Natural killer cell (primary cell): ENCODE measurements around the gene CENPH. TPM values are rescaled to one million over a fixed set of nuclear protein-coding genes. Genes with fewer than 3 reads are reported as not detected.
"Not testable (repeated sequence)": the region's sequence is repeated elsewhere in the genome, so short reads cannot be mapped to it uniquely, and the experiment has no call there.

Source experiments
- ATAC-seq, 3 donors: fragments of 150-1000 bp in 2 of 3; fragments of 200-7000 bp in 1 of 3; cut with Tn5 transposase; 1 replicate in 1 of 3; 2 replicates in 2 of 3; pipeline ENCODE4 v1.10.0; 2021; ENCODE audit warnings: mild to moderate bottlenecking in 2 of 3, moderate library complexity in 2 of 3
- DNase-seq, 2 donors: peaks; one replicate each; pipeline versions ENCODE4 v3.0.0 to v3.0.0-alpha.2; 2013 to 2021; ENCODE audit warnings: mixed read lengths in 1 of 2
- H3K27ac ChIP-seq: one replicate; pipeline ENCODE4 v1.5.1; 2013; ENCODE audit warnings: mild to moderate bottlenecking, low read length
- H3K27me3 ChIP-seq: one replicate; pipeline ENCODE4 v1.6.1; 2013; ENCODE audit warnings: low read length; ENCODE audit not compliant: control insufficient read depth, insufficient read depth
- H3K36me3 ChIP-seq: one replicate; pipeline ENCODE4 v1.6.1; 2013; ENCODE audit warnings: low read length; ENCODE audit not compliant: control insufficient read depth, insufficient read depth
- H3K4me1 ChIP-seq: one replicate; pipeline ENCODE4 v1.6.1; 2013; ENCODE audit warnings: low read length; ENCODE audit not compliant: control insufficient read depth, insufficient read depth
- H3K4me3 ChIP-seq: one replicate; pipeline ENCODE4 v1.5.1; 2013; ENCODE audit warnings: low read length
- H3K9me3 ChIP-seq: one replicate; pipeline ENCODE4 v1.6.1; 2013; ENCODE audit warnings: low read length; ENCODE audit not compliant: control insufficient read depth, insufficient read depth
- H3K27ac Mint-ChIP-seq, 2 donors: one replicate each; pipeline ENCODE4 v1.8.0; 2022; ENCODE audit warnings: mild to moderate bottlenecking in 2 of 2, mixed read lengths in 2 of 2, moderate library complexity in 1 of 2
- H3K27me3 Mint-ChIP-seq, 2 donors: one replicate each; pipeline ENCODE4 v1.8.0; 2022; ENCODE audit warnings: low read depth in 2 of 2, mixed read lengths in 2 of 2
- H3K36me3 Mint-ChIP-seq: one replicate; pipeline ENCODE4 v1.8.0; 2022; ENCODE audit warnings: mixed read lengths
- H3K4me1 Mint-ChIP-seq, 2 donors: one replicate each; pipeline ENCODE4 v1.8.0; 2022; ENCODE audit warnings: mixed read lengths in 2 of 2
- H3K4me3 Mint-ChIP-seq: one replicate; pipeline ENCODE4 v1.8.0; 2022; ENCODE audit warnings: mild to moderate bottlenecking, moderate library complexity, mixed read lengths
- H3K9me3 Mint-ChIP-seq, 2 donors: one replicate each; pipeline ENCODE4 v1.8.0; 2022; ENCODE audit warnings: mixed read lengths in 2 of 2
- WGBS: methylation state at CpG from one replicate; pipeline ENCODE4 v1.1.7; 2013; ENCODE audit warnings: missing lambda C conversion rate; ENCODE audit not compliant: insufficient coverage; 5-methylcytosine and 5-hydroxymethylcytosine counted together
- intact Hi-C: fragments of 100-400 bp; cut with micrococcal nuclease; formaldehyde crosslinking; loops from one replicate; pipeline ENCODE4 v1.14.2; 2022
- total RNA-seq, 4 donors: library from RNA; stranded (reverse); fragments of 120-200 nt in 1 of 4; gene quantifications; one replicate each; pipeline versions ENCODE4 v1.2.3 to v1.2.4, GENCODE V29; 2013 to 2022
- TF ChIP-seq, protein P1 (sequence below): fragments of 200-600 bp; IDR thresholded peaks from one replicate; pipeline ENCODE4 v1.8.0; 2022; ENCODE audit warnings: antibody characterized with exemption

CENPH gene
- total RNA-seq, 3 donors from 2014 or later (not counting 1 experiment from before 2014, with no cell fraction given): 5.6 to 6.4 (median 5.6) TPM

DNA sequence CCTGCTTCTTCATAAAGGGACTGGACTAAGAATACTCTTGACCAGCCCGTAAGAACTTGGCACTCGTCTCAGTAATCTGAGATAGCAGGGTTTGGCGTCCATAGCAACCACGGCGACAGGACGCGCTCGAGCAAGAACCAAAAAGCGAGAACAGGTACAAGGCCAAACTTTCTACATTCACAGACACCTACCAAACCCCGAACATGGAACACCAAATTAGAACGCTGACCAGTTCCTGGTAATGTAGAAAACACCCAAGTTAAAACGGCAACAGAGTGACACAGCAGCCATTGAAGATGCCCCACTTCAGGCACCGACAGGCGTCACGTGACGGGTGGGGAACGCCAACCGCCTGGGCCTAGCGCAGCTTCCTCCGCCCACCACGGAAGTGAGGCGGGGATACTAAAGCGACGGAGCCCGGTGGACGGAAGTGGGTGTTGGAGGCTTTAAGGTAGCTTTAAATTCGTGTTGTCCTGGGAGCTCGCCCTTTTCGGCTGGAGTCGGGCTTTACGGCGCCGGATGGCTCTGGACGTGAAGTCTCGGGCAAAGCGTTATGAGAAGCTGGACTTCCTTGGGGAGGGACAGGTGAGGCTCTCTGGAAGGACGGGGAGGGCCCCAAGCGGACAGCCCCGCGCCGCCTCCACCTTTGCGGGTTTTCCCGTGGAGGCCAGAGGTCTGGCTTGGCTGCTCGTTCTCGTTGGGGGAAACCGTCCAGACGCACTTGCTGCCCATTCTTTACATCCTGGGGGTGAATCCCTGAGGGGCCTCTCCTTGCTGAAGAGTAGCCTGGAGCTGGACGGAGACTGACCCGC, 45.3 kb downstream of the CENPH start, which contains the start of gene CDK7:
Gene CDK7 (plus strand): TSS at position 430 of the 812 bp plus-strand sequence. CDS start 90 bp downstream, at position 520.
- Mint-ChIP-seq H3K27ac (peak within 1 kb of the TSS; percentile 84 to 92), H3K4me1 (peaks cover 37 to 40% of the 10 kb centered on the region in 2 donors), H3K36me3 (no peaks in the 10 kb centered on the region), H3K4me3 (peak within 1 kb of the TSS; percentile 93), H3K9me3 (no peaks in the 10 kb centered on the region), H3K27me3 (no peaks in the 10 kb centered on the region)
- peak within 1 kb of the TSS; percentile 79 for H3K4me3 ChIP-seq
- H3K9me3 ChIP-seq: no peaks in the 10 kb centered on the region
- peaks cover 17% of the 10 kb centered on the region for H3K36me3 ChIP-seq
- H3K4me1 ChIP-seq: peaks cover 12% of the 10 kb centered on the region
- intact Hi-C loops: loop anchor here (1.0 to 2.0 kb wide), 5 partner anchors 17 to 141 kb away; partner anchors contain the start of genes AK6, CCDC125, CENPH and RAD17
- ATAC-seq: peak; percentile 99 to 100 (median 99)
- under 1% methylated on average over 49 of the region's 49 CpGs for WGBS
- H3K27me3 ChIP-seq: no peaks in the 10 kb centered on the region
- TF ChIP-seq, protein P1, sequence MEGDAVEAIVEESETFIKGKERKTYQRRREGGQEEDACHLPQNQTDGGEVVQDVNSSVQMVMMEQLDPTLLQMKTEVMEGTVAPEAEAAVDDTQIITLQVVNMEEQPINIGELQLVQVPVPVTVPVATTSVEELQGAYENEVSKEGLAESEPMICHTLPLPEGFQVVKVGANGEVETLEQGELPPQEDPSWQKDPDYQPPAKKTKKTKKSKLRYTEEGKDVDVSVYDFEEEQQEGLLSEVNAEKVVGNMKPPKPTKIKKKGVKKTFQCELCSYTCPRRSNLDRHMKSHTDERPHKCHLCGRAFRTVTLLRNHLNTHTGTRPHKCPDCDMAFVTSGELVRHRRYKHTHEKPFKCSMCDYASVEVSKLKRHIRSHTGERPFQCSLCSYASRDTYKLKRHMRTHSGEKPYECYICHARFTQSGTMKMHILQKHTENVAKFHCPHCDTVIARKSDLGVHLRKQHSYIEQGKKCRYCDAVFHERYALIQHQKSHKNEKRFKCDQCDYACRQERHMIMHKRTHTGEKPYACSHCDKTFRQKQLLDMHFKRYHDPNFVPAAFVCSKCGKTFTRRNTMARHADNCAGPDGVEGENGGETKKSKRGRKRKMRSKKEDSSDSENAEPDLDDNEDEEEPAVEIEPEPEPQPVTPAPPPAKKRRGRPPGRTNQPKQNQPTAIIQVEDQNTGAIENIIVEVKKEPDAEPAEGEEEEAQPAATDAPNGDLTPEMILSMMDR: no peak
- peak; percentile 88 to 96 for DNase-seq
- H3K27ac ChIP-seq: peak within 1 kb of the TSS; percentile 70

DNA sequence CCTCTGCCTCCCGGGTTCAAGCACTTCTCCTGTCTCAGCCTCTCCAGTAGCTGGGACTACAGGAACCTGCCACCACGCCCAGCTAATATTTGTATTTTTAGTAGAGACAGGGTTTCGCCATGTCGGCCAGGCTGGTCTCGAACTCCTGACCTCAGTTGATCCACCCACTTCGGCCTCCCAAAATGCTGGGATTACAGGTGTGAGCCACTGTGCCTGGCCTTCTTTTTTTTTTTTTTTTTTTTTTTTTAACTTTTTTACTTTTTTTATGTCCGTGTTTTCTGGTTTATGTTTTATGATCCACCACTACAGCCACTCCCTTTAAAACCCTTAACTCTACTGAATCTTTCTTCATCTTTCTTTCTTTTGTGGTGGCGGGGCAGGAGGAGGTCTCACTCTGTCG, 47.4 kb downstream of the CENPH start:
- DNase-seq, H3K9me3 ChIP-seq, H3K4me3 ChIP-seq, H3K36me3 Mint-ChIP-seq, H3K9me3 Mint-ChIP-seq, intact Hi-C loops, H3K27me3 ChIP-seq, ATAC-seq, H3K27me3 Mint-ChIP-seq, H3K27ac ChIP-seq: not testable (repeated sequence)
- Mint-ChIP-seq H3K27ac (peak overlapping the region; percentile 79 to 84), H3K4me1 (peaks cover 44% of the 10 kb centered on the region in 2 donors), H3K4me3 (peak overlapping the region; percentile 75)
- Histone ChIP-seq H3K4me1 (peaks cover 12% of the 10 kb centered on the region), H3K36me3 (peaks cover 24% of the 10 kb centered on the region)
- WGBS: 96% methylated on average over 8 of the region's 9 CpGs

DNA sequence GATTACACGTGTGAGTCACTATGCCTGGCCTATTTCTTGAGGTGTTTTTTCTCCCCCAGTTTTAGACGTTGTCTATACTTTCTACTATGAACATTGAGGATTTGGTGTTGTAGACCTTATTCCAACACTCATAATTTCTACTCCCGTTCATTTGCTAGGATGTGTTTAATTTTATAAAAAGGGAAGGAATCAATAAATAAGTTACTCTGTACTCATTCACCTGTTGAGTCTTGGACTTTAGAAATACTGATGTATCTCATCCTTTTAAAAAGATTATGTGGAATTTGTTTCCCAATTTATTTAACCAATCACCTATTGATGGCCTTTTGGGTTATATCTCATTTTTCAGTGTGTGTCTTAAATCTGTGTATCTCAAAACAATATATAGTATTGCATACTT, 48.5 kb downstream of the CENPH start:
- peaks cover 53 to 54% of the 10 kb centered on the region in 2 donors for H3K4me1 Mint-ChIP-seq
- H3K9me3 Mint-ChIP-seq: no peaks in the 10 kb centered on the region
- Histone ChIP-seq H3K4me1 (peaks cover 12% of the 10 kb centered on the region), H3K9me3 (no peaks in the 10 kb centered on the region), H3K4me3 (no peak overlapping the region), H3K36me3 (peaks cover 24% of the 10 kb centered on the region), H3K27ac (no peak overlapping the region), H3K27me3 (no peaks in the 10 kb centered on the region)
- H3K4me3 Mint-ChIP-seq: no peak overlapping the region
- no peaks in the 10 kb centered on the region for H3K27me3 Mint-ChIP-seq
- ATAC-seq (no peak), DNase-seq (no peak)
- WGBS: 78% methylated on average over 1 of the region's 3 CpGs
- no peak overlapping the region for H3K27ac Mint-ChIP-seq
- intact Hi-C loops: no loop called here
- TF ChIP-seq, protein P1: no peak
- no peaks in the 10 kb centered on the region for H3K36me3 Mint-ChIP-seq

DNA sequence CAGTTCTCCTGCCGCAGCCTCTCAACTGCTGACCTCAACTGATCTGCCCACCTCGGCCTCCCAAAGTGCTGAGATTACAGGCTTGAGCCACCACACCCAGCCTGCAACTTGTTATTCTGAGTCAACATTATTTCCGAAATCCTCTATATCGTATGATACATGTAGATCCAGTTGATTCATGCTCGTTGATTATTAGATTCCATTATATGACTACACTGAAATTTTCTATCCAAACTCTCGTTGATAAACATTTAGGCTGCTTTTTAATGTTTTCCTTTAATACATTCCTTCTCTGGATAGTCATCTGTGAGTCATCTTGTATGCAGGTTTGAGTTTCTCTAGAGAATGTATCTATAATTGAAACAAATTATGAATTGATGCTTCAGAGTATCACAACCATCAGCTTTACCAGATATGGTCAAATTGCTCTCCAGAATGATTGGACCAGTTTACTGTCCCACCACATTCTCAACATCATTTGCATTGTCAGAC, 49.4 kb downstream of the CENPH start:
- Histone ChIP-seq H3K27me3 (no peaks in the 10 kb centered on the region), H3K4me3 (no peak overlapping the region), H3K4me1 (peaks cover 12% of the 10 kb centered on the region), H3K36me3 (peaks cover 24% of the 10 kb centered on the region), H3K27ac (no peak overlapping the region), H3K9me3 (no peaks in the 10 kb centered on the region)
- ATAC-seq (no peak), DNase-seq (no peak)
- Mint-ChIP-seq H3K9me3 (no peaks in the 10 kb centered on the region), H3K27me3 (no peaks in the 10 kb centered on the region), H3K4me3 (no peak overlapping the region), H3K27ac (peak overlapping the region in 1 of 2 donors; percentile 67), H3K4me1 (peaks cover 60 to 61% of the 10 kb centered on the region in 2 donors), H3K36me3 (no peaks in the 10 kb centered on the region)
- TF ChIP-seq, protein P1: no peak
- WGBS: 91% methylated on average over 5 of the region's 6 CpGs
- intact Hi-C loops: no loop called here
